Measurements from ENCODE around the gene CEACAM20. TPM values are rescaled to one million over a fixed set of nuclear protein-coding genes. Genes with fewer than 3 reads are reported as not detected.

Gene CEACAM20
- polyA plus RNA-seq: not detected in 2 replicates

DNA sequence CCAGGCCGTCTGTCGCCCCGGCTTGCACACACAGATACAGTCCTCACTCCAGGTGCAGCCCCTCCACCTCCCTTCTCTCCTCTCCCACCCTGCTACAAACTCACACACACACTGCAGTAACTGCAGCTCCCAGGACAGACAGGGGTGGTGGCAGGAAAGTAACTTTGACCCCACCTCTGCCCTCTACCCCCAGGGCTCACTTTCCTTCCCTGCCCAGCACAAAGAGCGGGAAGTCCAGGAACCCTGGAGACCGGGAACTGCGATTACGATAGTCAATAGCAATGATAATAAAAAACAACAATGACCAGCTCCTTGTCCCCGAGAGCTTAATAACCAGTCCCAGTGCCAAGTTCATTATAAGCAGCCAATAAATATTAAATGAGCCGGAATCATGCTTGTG is at the start of gene CEACAM20:
Gene CEACAM20, minus strand, starts transcription at position 140 of the 400 bp plus-strand sequence. CDS start 166 bp downstream, outside the sequence.

DNA sequence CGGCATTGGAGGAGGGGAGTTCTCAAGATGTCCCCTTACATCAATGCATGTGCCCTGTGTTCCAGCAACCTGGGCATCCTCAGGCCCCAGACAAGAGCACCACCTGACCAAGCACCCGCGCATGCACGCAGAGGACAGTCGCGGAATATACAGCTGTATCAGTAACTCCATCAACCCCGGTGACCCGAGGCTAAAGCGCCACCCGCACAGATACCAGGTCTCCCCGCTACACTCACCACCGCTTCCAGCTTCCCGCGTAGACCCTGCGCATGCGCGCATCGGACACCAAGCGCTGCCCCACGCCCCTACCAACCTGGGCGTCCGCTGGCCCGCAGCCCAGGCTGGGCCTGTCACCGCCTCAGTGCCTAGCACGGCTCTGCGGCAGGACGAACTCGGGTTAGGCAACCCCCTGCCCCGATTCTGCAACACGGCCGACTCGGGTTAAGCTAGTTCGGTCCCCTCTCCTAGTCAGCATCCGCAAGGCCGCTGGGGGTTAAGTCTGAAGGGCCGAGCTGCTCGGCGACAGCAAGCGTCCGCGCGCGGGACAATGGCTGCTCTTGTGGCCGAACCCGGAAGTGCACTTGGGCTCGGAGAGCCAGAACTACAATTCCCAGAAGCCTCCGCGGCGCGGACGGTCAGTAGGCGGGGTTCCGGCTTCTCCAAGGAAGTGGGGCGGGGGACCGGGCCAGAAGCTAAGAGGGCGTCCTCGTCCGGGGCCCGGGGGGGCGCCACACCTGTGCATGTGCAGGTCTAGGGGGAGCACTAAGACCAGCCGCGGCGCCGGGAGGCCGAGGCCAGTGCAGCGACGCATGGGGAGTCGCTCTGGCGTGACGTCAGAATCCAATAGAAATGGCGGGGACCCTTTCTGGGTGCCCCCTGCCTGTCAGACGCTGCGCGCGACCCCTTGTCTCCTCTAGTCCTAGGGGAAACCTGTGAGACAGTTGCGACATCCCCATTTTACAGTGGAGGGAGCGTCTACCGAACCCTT is 29.2 kb downstream of the CEACAM20 start, which contains the start of gene ZNF180:
Gene ZNF180, minus strand, starts transcription at position 561 of the 988 bp plus-strand sequence. CDS start 3,188 bp downstream, outside the sequence.

Other genes starting within 250 kb of the CEACAM20 start
- gene ZNF235, start 224.7 kb downstream of the CEACAM20 start, polyA plus RNA-seq: 0.28 and 4.7 TPM in 2 replicates
- gene ZNF112, start 173.0 kb downstream of the CEACAM20 start, polyA plus RNA-seq: 4.1 and 13.7 TPM in 2 replicates
- 2.3 and 12.3 TPM in 2 replicates for gene ZNF285, start 128.1 kb downstream of the CEACAM20 start, polyA plus RNA-seq
- 3.3 and 5.1 TPM in 2 replicates for gene ZNF229, start 81.2 kb downstream of the CEACAM20 start, polyA plus RNA-seq
- gene ZNF180, start 29.2 kb downstream of the CEACAM20 start, polyA plus RNA-seq: 4.9 and 7.1 TPM in 2 replicates
- gene IGSF23, start 83.9 kb upstream of the CEACAM20 start, polyA plus RNA-seq: not detected in 2 replicates
- 4.5 and 9.1 TPM in 2 replicates for gene PVR, start 114.2 kb upstream of the CEACAM20 start, polyA plus RNA-seq
- 0.77 TPM in 1 of 2 replicates, not detected in the other for gene CEACAM19, start 141.8 kb upstream of the CEACAM20 start, polyA plus RNA-seq
- 0.35 TPM in 1 of 2 replicates, not detected in the other for gene CEACAM16, start 169.5 kb upstream of the CEACAM20 start, polyA plus RNA-seq
- gene BCL3, start 219.0 kb upstream of the CEACAM20 start, polyA plus RNA-seq: 0.70 and 5.7 TPM in 2 replicates
- not detected in 2 replicates for gene CBLC, start 248.2 kb upstream of the CEACAM20 start, polyA plus RNA-seq

Data from Purkinje cell (primary cell).